Sigmoid colon (tissue), 4 donors: ENCODE data around the gene DACT3.

Experiments used
- CTCF ChIP-seq, 4 experiments: fragments of 450-650 bp in 3 of 4; fragments of 200-600 bp in 1 of 4; IDR thresholded peaks; one replicate each; pipeline ENCODE4 v1.5.1; 2016 to 2019; ENCODE audit warnings: antibody characterized with exemption in 4 of 4, mild to moderate bottlenecking in 3 of 4, moderate library complexity in 2 of 4
- EP300 ChIP-seq, 4 donors: sonication (generic); formaldehyde crosslinking; IDR thresholded peaks; one replicate each; pipeline ENCODE4 v1.6.1; 2017; ENCODE audit warnings: antibody characterized with exemption in 4 of 4
- POLR2A ChIP-seq, 2 donors: fragments of 450-650 bp; IDR thresholded peaks; one replicate each; pipeline ENCODE4 v1.6.1; 2016; ENCODE audit warnings: antibody characterized with exemption in 2 of 2, mild to moderate bottlenecking in 2 of 2, moderate library complexity in 2 of 2
- POLR2AphosphoS5 ChIP-seq, 4 donors: sonication (generic); formaldehyde crosslinking; IDR thresholded peaks; one replicate each; pipeline ENCODE4 v1.6.1; 2017; ENCODE audit warnings: antibody characterized with exemption in 4 of 4

DNA sequence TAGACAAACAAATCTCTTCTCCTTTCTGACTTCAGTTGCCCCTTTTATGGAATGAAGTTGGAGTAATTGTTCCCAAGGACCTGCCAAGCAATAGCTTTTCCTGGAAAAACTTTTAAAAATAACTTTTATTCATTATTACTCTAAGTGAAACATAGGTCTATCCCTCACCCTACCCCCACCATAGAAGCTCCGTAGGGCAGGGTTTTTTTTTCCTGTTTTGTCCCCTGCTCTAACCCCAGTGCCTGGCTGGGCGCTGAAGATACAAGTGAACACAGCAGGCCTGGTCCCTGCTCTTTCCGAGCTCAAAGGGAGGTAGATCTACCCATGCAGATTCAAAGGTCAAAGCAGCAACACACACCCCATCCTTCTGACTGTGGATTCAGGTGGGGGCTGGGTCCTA is 16.3 kb downstream of the DACT3 start:
- no peak for TF ChIP-seq CTCF (IDR thresholded peaks at IDR 0.05)
- TF ChIP-seq EP300 (IDR thresholded peaks at IDR 0.05) = no peak
- no peak for TF ChIP-seq POLR2A (IDR thresholded peaks at IDR 0.05)
- TF ChIP-seq POLR2AphosphoS5 (IDR thresholded peaks at IDR 0.05) = no peak
